NCI-H187 (cell line): ENCODE measurements around the gene LBP.
"Not testable (repeated sequence)": the region's sequence is repeated elsewhere in the genome, so short reads cannot be mapped to it uniquely, and the experiment has no call there.

Experiments
- DNase-seq, 2 experiments: peaks; one replicate each; lab custom pipeline; 2025; lab: John Stamatoyannopoulos, UW

LBP gene

DNA sequence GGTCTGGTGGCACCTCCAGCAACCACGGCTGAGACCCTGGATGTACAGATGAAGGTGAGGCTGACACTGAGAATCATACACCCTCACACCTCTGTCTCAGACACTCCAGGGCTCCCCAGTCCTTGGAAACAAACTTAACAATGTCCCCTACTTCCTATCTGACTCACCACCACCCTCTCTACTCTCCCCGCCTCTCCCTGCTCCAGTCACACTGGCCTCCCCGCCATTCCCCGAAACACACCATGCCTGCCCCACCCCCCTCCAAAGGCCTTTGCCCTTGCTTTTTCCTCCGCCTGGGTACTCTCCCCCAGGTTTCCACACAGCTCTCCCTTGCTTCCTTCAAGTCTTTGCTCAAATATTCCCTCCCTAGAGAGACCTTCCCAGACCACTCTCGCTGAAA is 26.1 kb upstream of the LBP start:
- no peak for DNase-seq

DNA sequence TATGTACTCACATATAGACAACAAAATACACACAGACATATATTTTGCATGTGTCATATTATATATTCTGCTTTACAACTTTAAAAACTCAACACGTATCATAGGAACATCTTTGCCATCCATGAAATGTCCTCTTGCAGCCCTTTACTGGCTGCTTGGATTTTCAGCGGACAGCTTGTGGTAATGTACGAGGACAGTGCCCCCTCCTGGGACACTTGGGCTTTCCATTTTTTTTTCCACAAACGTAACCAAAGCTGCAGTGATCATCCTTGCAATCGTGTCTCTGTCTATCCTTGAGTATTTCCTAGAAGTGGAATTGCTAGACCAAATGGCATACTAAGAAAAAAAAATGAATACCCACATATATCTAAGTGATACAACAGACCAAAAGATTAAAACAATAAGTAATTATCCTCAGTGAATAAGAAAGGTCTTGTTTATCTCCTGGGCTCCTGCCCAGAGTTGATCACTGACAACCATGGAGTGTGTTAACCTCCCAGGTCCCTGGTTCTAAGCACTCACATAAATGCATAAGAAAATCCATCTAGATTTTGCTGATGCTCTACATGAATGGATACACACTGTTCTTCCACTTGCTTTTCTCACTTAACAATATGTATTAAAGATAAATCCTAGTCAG is 24.2 kb upstream of the LBP start:
- no peak for DNase-seq

DNA sequence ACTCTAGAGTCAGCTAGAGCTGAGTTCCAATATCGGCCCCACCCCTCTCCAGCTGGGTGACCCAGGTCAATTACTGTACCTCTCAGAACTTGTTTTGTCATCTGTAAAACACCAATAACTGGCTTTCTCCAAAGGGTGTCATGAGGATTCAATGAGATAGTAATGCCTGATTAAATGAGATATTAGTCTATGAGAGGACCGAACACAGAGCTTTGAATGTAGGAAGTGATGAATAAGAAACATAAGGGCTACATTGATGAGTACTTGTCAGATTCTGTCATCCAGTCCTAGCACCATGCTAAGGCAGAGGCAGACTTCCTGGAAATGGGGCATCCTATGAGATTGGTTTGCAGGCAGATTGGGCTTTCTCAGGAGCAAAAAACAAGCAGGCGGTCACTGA is 22.1 kb upstream of the LBP start:
- DNase-seq = no peak

DNA sequence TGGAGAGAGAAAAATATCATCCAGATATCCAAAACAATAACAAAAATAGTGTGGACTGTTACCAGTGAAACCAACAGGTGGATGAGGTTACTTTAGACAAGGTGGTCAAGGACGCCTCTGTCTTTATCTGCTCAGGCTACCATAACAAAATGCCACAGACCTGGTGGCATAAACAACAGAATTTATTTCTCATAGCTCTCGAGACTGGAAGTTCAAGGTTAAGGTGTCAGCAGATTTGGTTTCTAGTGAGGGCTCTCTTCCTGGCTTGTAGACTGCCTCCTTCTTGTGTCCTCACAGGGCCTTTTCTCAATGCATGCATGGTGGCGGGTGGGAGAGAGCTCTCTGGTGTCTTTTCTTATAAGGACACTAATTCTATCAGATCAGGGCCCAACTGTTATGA is 21.1 kb upstream of the LBP start:
- DNase-seq = no peak

- DNase-seq = no peak
Observed at GRCh38 chr20:38325905-38326304, 20.4 kb upstream of the LBP start.

GRCh38 chr20:38326309-38326708 is 20.0 kb upstream of the LBP start:
- DNase-seq = no peak

GRCh38 chr20:38330638-38331037 is 15.6 kb upstream of the LBP start:
- DNase-seq = no peak

DNA sequence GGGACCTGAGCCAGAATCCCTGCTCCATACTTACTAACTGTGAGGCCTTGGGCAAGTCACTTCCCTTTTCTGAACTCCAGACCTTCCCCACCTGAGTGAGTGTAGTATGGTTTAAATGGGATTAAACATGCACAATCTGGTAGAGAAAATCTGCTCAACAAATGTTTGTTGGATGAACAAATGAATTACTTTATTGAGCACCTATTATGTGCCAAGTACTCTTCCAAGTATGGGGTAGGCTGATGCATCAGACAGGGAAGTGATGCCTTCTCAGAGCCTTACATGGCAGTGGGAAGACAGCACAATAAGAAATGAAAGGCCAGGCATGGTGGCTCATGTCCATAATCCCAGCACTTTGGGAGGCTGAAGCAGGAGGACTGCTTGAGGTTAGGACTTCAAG is 15.0 kb upstream of the LBP start:
- DNase-seq = no peak

GRCh38 chr20:38331814-38332213 is 14.5 kb upstream of the LBP start:
- no peak for DNase-seq

GRCh38 chr20:38334016-38334415 is 12.3 kb upstream of the LBP start:
- DNase-seq = no peak

DNA sequence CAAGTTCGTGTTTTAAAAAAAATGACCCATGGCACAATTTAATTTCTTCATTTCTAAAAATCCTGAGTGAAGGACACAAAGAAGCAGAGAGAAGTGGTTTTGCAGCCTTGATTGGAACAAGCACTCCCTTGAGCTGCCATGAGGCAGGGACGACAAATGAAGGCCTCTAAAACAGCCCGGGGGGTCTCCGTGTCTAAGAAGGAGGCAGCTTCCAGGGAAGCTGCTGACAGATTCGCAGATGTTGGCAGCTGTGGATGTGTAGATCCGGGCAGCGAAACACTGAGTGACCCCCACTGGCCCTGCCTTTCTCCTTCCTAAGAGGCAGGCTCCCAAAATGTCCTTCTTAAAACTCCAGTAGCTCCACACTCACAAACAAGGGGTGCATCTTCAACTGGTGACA is 9.6 kb upstream of the LBP start:
- no peak for DNase-seq

DNA sequence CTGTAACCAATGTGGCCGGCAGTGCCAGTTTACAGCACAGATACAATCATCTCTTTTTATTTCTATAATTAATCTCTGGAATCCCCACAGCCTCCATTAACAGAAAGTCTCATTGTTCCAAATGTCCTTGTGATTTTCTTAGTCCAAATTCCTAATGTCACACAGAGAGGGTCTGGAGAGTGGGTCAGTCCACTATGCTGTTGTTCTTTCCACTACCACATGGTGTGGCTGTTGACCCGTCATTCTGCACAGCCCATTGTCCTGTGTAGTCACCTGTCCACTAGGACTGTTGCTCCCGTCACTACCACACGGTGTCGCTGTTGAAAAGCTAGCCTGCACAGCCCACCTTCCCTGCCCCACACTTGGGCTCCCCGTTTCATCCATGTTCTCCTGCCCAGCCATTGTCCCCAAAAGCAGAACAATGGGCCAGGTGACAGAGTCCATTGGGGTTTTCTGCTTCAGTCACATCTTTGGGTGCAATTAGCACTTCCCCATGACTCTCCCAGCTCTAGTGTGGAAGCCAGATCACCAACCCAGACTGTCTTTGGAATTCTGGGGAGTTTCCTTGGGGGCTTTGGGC is 8.6 kb upstream of the LBP start:
- DNase-seq = no peak

DNA sequence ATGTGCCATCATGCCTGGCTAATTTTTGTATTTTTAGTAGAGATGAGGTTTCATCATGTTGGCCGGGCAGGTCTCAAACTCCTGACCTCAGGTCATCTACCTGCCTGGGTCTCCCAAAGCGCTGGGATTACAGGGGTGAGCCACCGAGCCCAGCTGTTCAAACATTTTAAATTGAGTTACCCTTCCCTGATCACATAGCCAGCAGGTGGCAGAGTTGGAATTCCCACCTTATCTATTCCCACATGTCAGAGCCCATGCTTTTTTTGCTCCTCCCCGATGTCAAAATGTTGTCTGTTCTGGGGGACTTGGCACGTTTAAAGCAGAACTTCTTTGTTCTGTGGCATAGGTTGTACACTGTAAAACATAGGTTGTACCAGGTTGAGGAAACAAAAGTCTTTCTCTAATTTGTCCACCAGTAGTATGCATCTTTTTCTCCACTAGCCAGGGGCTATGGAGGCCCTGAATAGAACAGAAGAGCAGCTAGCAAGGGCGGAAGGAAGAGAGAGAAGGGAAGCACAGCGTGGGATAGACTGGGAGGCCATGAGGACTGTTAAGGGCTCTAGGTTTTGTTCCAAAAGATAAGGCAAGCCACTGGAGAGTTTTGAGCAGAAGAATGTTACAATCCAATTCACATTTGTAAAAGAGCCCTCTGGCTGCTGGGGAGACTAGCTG is 7.3 kb upstream of the LBP start:
- no peak for DNase-seq

DNA sequence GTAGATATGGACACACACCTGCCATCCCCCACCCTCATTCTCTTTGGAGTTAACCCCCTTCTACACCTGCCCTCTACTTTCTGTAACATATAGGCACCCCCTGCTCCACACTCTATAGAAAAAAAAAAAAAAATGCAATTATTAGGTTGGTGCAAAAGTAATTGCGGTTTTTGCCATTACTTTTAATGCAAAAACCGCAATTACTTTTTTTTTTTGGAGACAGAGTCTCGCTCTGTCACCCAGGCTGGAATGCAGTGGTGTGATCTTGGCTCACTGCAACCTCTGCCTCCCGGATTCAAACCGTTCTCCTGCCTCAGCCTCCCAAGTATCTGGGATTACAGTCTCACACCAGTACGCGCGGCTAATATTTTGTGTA is 6.8 kb upstream of the LBP start:
- DNase-seq = not testable (repeated sequence)

DNA sequence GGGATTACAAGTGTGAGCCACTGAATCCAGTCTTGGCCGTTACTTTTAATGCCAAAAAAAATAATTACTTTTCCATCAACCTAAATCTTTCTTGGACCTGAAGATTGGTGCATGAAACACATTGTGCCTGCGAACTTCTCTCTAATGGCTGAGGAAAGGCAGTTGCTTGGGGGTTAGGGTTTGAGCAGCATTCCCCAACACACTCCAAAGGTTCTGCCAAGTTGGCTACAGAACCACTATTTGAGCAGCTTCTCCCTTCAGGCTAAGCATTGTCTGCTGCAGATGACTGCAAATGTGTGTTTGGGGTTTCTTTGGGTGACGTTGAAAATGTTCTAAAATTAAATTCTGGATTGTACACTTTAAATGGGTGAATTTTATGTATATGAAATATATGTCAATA is 6.3 kb upstream of the LBP start:
- no peak for DNase-seq

- no peak for DNase-seq
Observed at GRCh38 chr20:38340693-38341092, 5.6 kb upstream of the LBP start.

DNA sequence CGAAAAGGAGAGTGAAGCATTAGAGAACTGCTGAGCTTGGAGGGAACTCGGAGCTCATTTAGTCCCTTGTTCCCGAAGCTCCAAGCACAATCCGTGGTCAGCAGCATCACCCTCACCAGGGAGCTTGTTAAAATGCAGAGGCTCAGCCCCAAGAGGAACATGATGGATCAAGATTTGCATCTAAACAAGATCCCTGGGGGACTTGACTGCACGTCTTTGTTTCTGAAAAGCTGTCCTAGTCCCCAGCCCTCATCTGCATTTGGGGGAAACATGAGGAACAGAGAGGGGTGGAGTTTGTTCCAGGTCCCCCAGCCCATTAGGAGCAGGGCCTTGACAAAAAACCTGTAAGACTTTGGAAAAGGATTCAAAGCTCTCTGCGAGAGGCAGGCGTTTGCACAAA is 4.1 kb upstream of the LBP start:
- DNase-seq = no peak

- no peak for DNase-seq
Observed at GRCh38 chr20:38342713-38343310, 3.5 kb upstream of the LBP start.

DNA sequence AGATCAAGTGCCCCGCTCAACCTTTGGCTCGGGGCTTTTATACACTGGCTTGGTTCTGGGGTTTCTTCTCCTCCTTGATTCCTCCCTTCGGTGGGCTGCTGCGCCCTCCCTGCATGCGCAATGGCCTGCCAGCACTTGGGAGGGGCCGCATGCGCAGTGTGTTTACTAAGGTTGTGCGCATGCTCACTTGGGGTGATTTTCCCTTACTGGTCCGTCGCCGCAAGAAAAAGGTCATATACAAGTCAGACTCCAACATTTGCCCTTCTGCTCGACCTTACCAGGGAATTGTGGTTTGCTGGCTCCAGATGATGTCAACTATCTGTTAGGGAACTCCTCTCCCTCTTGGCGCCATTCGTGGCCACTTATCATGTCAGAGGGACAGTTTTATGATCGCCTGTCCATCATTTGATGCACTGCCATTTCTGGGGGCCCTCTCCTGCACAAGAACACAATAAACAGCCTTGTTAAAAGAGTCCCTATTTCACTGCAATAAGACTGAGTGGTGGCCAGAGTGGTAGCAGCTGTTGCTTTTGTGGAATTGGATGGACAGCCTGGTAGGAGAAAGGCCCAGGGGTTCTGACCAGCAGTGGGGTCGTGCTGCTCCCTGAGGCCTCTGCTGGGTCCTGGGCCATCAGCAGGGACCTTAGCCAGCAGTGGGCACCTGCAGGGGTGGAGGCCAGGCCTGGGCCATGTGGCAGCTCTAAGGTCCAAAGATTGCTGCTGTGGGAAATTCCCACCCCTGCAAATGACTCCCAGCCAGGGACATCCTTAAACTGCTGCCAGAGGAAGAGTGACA is 2.8 kb upstream of the LBP start:
- no peak for DNase-seq

GRCh38 chr20:38344107-38344701 is 2.1 kb upstream of the LBP start:
- DNase-seq = no peak

- DNase-seq = no peak
Observed at GRCh38 chr20:38345643-38346042, 639 bp upstream of the LBP start.

DNA sequence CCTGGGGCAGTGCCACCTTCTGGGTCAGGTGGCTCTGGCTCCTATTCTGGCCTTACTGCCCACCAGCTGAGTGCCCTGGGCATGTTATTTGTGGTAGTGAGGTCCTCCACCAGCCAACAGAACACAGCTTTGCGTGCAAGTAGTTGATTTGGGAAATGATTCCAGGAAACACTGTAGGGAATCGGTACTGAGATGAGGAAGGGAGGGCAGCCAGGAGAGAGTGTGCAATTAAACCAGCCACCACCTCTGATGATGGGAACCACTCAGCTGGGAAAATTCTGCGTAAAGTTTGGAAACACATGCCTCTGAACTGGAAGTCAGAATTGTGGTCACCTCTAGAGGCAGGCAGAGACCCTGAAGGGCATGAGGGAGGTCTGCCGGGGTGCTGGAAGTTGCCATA is 459 bp downstream of the LBP start:
- DNase-seq = no peak
